ENCODE measurements around the gene NOX3.
"Not testable (repeated sequence)": the region's sequence is repeated elsewhere in the genome, so short reads cannot be mapped to it uniquely, and the experiment has no call there.

NOX3 gene

DNA sequence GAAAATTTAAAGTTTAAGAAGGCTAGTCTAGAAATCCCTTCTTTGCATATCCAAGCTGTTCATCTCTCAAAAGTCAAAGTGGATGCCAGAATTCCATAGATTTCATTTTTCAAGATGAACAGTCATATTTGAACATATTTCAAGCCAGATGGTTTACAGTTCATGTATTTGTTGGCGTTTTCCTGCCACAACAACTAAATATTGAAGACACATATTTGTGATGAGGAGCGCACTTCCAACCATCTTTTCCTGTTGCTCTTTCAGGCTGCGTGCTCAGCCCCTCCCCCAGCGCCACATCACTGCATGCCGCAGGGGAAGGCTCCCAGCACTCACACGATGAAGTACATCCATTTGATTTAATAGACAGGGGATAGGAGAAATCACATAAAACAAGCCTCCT, 5.9 kb upstream of the NOX3 start:
- DNase-seq: no peak

DNA sequence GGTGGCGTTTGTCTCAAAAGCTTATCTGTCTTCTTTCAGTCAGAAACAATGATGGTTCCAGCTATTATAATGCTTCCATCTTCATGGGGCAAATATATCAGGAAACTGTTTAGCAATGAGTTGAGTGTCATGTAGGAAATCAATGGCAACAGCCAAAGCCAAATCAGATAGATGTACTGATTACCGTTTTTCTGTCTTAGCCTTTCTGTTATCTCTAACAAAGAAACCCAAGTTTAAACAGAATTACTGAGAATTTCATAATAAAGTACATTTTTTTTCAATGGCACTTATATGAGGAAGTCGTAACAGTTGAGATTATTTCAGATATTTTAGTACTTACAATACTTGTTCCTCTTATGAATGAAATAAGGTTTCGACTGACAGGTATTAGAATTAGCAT, 1.2 kb downstream of the NOX3 start:
- DNase-seq: no peak

DNA sequence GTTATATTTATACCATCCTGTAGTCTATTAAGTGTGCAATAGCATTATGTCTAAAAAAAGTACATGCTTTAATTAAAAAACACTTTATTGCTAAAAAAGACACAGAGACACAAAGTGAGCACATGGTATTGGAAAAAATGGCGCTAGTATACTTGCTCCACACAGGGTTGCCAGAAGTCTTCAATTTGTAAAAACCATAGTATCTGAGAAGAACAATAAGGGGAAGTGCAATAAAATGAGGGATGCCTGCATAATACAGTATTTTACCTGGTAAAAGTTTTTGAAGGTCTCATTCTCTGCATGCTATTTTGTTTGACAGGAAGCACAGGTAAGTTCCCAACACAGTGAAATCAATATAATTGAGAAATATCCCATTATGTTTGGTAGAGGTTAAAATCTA, 1.6 kb downstream of the NOX3 start:
- no peak for DNase-seq

DNA sequence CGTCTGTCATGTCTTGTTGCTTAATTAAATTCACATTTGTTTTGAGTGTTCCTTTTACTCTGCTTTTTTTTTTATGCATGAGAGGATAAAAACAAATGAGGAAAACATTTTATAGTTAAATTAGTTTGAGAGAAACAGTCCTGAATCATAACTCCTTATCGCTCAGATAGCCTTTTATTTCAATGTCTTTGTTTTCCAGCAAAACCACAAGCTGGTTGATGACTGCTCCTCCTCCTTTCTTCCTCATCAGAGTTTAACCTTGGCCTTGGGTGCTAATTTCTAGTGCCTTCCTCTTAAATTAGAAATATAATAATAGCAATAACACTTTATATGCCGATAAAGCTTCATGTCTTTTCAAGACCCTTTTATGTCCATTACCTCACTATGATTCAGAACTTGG, 3.1 kb downstream of the NOX3 start:
- DNase-seq: no peak

DNA sequence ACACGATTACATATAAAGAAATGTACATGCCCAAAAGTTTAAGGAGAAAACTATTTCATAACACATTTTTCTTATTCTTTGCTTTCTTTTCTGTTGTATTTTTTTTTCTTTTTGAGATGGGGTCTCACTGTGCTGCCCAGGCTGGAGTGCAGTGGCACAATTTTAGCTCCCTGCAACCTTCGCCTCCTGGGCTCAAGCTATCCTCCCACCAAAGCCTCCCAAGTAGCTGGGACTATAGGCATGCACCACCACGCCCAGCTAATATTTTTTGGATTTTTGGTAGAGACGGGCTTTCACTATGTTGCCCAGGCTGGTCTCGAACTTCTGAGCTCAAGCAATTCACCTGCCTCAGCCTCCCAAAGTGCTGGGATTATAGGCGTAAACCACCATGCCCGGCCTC, 4.1 kb downstream of the NOX3 start:
- DNase-seq: not testable (repeated sequence)

- DNase-seq: no peak
These were observed 5.4 kb downstream of the NOX3 start for GRCh38 chr6:155450240-155450581.

- no peak for DNase-seq
These were observed 6.0 kb downstream of the NOX3 start for GRCh38 chr6:155449450-155450239.

GRCh38 chr6:155448668-155449449, 6.8 kb downstream of the NOX3 start:
- no peak for DNase-seq

- DNase-seq: no peak
These were observed 7.7 kb downstream of the NOX3 start for GRCh38 chr6:155447949-155448348.

DNA sequence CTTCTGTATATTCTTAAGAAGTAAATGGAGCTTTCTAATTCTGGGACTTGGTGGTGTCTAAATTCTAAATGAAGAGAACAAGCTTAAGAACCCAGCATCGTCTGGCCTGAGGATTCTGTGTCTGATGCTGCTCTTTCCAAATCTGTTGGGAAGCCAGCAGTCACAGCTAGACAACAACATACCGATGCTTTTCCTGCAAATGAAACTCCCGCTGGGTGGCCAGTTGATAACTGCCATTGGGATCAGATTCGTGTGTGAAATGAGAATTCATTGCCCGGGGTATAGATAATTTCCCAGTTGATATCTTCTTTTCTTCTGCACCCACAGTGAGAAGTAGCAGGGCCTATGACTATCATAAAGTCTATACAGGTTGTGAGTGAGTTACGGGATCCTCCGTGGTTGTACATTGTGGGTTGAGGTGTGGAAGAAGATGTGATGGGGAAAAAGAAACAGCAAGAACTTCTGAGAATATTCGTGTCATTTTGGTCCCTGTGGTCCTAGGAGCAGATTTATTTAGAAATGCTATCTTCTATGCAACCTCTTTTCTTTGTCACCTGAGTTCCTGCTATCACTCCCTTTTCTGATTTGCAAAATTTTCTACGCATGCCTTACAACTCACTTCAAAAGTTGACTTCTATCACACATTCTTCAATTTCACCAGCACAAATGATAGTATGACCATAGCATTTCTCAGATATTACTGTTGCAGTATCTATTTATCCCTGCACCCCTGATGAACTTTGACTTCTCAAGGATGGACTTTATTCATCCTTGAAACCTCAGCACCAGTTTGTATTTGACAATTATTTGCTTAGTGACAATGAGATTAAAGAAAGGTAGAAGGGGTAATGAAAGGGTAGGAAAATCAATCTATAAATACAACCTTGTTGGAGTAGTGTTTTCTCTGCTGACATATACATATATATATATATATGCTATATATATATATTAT, 10.4 kb downstream of the NOX3 start:
- DNase-seq: no peak

DNA sequence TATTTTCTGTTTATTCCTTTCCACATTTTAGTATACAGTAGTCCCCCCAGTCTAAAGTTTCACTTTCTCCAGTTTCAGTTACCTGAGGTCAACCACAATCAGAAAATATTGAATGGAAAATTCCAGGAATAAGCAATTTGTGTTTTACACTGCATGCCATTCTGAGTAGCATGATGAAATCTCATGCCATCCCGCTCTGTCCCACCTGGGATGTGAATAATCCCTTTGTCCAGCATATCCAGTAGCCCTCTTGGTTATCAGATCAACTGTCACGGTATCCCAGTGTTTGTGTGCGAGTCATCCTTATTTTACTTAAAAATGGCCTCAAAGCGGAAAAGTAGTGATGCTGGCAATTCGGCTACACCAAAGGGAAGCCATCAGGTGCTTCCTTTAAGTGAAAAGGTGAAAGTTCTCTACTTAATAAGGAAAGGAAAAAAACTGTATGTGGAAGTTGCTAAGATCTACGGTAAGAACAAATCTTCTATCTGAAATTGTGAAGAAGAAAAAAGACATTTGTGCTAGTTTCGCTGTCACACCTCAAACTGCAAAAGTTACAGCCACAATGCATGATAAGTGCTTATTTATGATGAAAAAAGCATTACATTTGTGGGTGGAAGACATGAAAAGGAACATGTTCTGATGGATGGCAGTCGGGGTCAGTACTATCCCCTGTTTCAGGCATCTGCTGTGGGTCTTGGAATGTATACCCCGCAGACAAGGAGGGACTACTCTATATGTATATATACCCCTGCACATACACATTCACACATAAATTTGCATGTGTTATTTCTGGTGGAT, 11.3 kb downstream of the NOX3 start:
- no peak for DNase-seq

GRCh38 chr6:155443168-155443567, 12.5 kb downstream of the NOX3 start:
- no peak for DNase-seq

DNA sequence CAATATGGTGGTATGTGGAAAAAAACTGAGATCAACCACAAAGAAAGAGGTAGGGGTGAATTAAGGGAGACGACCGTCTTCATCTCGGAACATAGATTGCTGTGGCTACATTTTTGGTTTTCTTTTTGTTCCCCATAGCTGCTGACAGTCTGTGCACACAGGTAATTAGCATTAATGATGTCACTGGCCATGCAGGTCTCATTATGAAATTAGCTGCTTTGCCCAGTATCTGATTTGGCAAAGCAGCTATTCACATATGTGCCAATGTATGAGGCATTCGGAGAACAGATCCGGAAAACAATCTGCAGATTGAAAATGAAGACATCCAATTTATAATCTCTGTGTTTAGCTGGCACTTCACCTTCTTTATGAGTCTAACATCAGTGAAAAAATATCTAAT, 13.1 kb downstream of the NOX3 start:
- DNase-seq: no peak

DNA sequence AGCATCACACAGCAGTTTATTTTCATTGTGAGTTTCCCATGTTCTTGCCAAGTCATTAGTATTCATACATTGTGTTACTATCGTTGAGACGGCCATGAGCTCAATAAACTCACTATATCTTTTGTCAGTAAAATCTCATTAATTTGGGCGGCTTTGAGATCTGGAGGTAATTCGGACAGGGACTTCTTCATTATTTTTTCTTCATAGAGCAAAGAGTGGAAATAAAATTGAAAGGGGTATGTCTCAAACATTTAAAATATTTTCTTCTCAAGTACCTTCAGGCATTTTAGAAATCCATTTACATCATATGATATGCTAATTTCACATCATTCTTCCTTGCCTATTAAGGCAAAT, 14.6 kb downstream of the NOX3 start:
- no peak for DNase-seq

- DNase-seq: no peak
These were observed 15.1 kb downstream of the NOX3 start for GRCh38 chr6:155440398-155441111.

- DNase-seq: no peak
These were observed 16.3 kb downstream of the NOX3 start for GRCh38 chr6:155439376-155439775.

DNA sequence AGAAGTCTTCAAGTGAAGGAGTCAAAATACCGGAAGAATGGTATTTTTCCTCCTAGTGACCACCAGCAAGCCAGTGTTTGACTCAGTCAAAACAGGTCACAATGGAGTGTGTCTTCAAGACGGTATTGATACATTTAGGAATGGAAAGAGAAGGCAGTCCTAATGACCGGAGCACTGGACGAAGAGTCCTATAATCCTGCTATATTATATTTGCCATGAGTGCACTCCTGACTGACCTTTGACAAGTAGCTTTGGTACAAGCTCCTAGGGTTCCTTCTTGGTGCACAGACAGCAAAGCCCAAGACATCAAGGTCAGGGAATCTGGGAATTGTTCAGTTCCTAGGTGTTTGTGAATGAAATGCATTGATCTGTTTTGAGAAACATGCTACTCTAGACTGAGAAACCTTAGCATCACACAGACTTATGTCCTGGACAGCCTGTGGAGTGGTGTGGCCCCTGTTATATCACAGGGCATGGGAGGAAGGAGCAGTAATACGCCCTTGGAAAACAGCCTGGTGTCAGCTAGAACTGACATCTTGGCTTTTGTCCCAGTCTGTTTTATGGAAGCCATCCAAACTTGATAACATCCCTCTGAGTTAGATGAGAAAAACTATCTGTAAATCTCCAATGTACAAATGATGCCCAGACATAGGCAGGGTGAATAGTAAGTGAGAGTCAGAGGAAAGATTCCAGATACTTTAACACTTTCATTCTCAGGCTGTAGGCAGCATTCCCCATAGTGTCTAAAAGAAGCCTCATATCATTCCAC, 18.5 kb downstream of the NOX3 start:
- DNase-seq: no peak

GRCh38 chr6:155434829-155435423, 20.7 kb downstream of the NOX3 start:
- no peak for DNase-seq

GRCh38 chr6:155434096-155434495, 21.5 kb downstream of the NOX3 start:
- DNase-seq: no peak

DNA sequence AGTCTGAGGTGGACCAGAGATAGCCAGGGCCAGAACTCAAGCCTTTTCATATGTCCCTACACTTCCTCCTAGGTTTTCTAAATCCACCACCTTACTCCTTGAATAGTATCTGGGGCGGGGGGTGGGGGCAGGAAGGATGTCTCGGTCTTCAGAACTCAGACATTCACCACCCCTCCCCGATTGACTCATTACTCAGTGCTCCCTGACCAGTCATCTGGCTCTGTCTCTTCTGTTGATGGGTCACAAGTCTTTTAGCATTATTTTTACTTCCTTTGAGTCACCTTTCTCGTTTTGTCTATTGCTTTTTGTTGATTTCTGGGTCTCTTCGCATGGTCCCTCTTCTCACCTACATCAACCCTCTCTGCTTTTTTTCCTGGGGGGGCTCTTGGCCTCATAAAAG, 23.3 kb downstream of the NOX3 start:
- no peak for DNase-seq
